ENCODE measurements around the gene RPL35. TPM values are rescaled to one million over a fixed set of nuclear protein-coding genes. Genes with fewer than 3 reads are reported as not detected.
A peak's percentile ranks its signal among the peaks of the same experiment; 100 is the strongest.
"Not testable (repeated sequence)": the region's sequence is repeated elsewhere in the genome, so short reads cannot be mapped to it uniquely, and the experiment has no call there.

Gene RPL35
- total RNA-seq, 1 donor from 2014 or later = 794 TPM

GRCh38 chr9:124840300-124840833 is 21.4 kb downstream of the RPL35 start:
- H3K9me3 ChIP-seq = no peaks in the 10 kb centered on the region
- intact Hi-C loops (cut with DNase I) = no loop called here
- H3K4me3 ChIP-seq = no peak overlapping the region
- H3K27me3 ChIP-seq = no peaks in the 10 kb centered on the region
- no peak for DNase-seq
- no peak overlapping the region for H3K27ac ChIP-seq
- TF ChIP-seq CTCF (IDR thresholded peaks at IDR 0.05) = no peak
- peak; percentile 9 for ATAC-seq
- H3K4me1 ChIP-seq = peaks cover 2% of the 10 kb centered on the region
- H3K36me3 ChIP-seq = no peaks in the 10 kb centered on the region

- no peak for DNase-seq
Observed at GRCh38 chr9:124839612-124840299, 22.0 kb downstream of the RPL35 start.

GRCh38 chr9:124838567-124839275 is 23.0 kb downstream of the RPL35 start:
- H3K4me1 ChIP-seq; ATAC-seq; H3K36me3 ChIP-seq; H3K4me3 ChIP-seq; H3K27me3 ChIP-seq; H3K27ac ChIP-seq; DNase-seq; intact Hi-C loops (cut with DNase I); H3K9me3 ChIP-seq: not testable (repeated sequence)

More at GRCh38 chr9:124839612-124840299, 22.0 kb downstream of the RPL35 start:
- TF ChIP-seq CTCF (IDR thresholded peaks at IDR 0.05) = peak; percentile 51
- intact Hi-C loops (cut with DNase I) = no loop called here
- H3K4me3 ChIP-seq = no peak overlapping the region
- no peaks in the 10 kb centered on the region for H3K36me3 ChIP-seq
- H3K4me1 ChIP-seq = peaks cover 8% of the 10 kb centered on the region
- H3K27ac ChIP-seq = no peak overlapping the region
- ATAC-seq = peak; percentile 61
- H3K27me3 ChIP-seq = no peaks in the 10 kb centered on the region
- H3K9me3 ChIP-seq = no peaks in the 10 kb centered on the region

GRCh38 chr9:124838132-124838531 is 23.6 kb downstream of the RPL35 start:
- H3K4me1 ChIP-seq; H3K36me3 ChIP-seq; ATAC-seq; H3K27me3 ChIP-seq; H3K4me3 ChIP-seq; H3K27ac ChIP-seq; intact Hi-C loops (cut with DNase I); DNase-seq; H3K9me3 ChIP-seq: not testable (repeated sequence)

- intact Hi-C loops (cut with DNase I) = no loop called here
- Histone ChIP-seq H3K27ac (no peak overlapping the region), H3K27me3 (no peaks in the 10 kb centered on the region), H3K4me3 (no peak overlapping the region), H3K4me1 (peaks cover 17% of the 10 kb centered on the region), H3K36me3 (no peaks in the 10 kb centered on the region), H3K9me3 (no peaks in the 10 kb centered on the region)
- peak; percentile 38 for ATAC-seq
- no peak for TF ChIP-seq CTCF (IDR thresholded peaks at IDR 0.05)
- no peak for DNase-seq
Observed at GRCh38 chr9:124835026-124835557, 26.7 kb downstream of the RPL35 start.

GRCh38 chr9:124834591-124834990 is 27.2 kb downstream of the RPL35 start:
- TF ChIP-seq CTCF (IDR thresholded peaks at IDR 0.05) = no peak
- peak; percentile 32 for ATAC-seq
- intact Hi-C loops (cut with DNase I) = no loop called here

More at GRCh38 chr9:124834591-124834990, 27.2 kb downstream of the RPL35 start:
- no peaks in the 10 kb centered on the region for H3K27me3 ChIP-seq
- H3K36me3 ChIP-seq = no peaks in the 10 kb centered on the region
- no peak overlapping the region for H3K4me3 ChIP-seq
- H3K27ac ChIP-seq = no peak overlapping the region
- no peaks in the 10 kb centered on the region for H3K9me3 ChIP-seq
- no peak for DNase-seq
- H3K4me1 ChIP-seq = peaks cover 17% of the 10 kb centered on the region
